ENCODE results near the gene ARHGAP26. TPM values are rescaled to one million over a fixed set of nuclear protein-coding genes. Genes with fewer than 3 reads are reported as not detected.

ARHGAP26 gene
- total RNA-seq, 1 donor from 2014 or later, result 7.1 TPM

DNA sequence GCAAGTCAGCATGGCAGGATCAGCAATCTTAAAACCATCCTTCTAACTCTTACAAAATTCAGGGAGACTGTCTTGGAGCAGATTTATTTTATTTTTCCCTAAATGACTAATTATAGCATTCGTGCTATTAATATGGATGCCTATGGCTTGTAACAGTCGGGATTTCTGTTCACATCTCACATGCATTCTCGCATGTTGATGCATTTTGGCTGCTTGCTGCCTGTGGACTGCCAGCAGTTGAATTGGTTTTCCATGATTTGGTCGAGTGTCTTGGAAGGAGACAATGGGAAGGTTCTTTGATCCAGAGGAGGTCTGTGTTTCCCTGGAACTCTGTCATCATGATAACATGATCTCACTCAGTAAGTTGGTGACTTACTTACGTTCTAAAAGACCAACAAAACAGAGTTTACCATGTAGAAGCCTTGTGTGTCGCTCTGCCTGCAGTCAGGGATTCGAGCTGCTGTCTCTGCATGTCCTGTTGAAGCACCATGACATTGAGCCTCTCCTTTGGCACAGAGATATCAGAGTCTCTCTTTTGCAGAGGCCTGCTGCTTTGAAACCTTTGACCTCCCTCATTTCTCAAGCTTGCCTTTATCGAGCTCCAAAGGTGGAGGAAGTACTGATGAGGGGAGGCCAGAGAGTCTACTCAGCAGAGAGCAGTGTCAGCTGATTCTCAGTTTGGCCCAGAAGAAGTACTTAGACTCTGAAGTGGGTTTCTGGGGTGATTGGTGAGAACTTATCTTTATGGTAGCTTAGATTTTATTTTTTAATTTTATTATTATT lies 82.4 kb downstream of the ARHGAP26 start:
- no peak for ATAC-seq

- ATAC-seq, result no peak
Observed at GRCh38 chr5:142853682-142854081, 83.5 kb downstream of the ARHGAP26 start.

DNA sequence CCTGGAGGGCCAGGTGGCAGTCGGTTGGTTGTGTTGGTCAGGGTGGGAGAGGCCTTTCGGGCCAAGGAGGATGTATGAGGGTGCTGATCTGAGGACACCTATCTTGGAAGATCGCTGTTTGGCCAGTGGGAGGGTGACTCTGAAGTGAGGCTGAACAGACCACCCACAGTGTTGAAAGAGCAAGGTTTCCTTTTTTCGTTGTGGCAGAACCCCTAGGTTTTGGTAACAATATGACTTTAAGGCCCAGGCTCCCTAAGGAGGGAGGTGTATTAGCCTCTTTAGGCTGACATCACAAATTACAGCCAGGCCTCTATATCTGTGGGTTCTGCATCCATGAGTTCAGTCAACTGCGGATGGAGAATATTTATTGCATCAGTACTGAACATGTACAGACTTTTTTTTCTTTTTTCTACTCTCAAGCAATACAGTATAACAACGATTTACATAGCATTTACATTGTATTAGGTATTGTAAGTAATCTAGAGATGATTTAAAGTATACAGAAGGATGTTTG lies 86.1 kb downstream of the ARHGAP26 start:
- no peak for ATAC-seq

DNA sequence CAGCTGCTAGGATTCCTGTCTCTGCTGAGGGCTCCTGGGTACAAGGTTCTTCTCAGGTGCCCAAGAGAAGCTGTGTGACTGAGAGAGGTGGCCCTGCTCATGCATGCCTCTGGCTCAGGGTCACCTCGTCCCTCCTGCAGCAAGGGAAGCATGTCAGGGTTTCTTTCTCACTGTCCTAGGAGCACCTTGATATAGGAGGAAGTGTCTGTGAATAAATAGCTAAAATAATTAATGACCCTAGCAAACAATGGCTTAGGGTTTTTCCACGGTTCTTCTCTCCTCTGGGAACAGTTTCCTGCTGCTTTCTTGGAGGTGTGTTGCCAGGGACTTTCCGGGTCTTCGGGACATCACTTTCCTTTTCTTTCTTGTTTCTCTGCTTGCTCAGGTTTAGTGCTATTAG lies 87.2 kb downstream of the ARHGAP26 start:
- ATAC-seq, result peak; percentile 34

DNA sequence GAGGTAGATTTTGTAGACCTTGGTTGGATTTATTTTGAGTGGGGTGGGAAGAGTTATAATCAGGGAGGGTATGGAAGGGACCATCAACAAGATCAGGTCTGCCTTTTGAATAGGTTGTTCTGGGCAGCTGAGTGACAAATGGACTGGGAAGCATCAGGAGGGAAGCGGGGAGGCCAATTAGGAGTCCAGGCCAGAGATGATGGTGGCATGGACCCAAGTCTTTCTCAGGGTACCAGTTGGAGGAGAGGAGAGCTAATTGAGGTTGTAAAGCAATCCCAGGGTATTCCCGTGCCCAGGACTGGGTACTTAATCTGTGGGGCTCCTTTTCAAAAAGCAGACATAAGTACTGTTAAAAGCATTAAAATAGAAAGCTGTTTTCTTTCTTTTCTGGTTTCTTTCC lies 88.9 kb downstream of the ARHGAP26 start:
- ATAC-seq, result no peak

DNA sequence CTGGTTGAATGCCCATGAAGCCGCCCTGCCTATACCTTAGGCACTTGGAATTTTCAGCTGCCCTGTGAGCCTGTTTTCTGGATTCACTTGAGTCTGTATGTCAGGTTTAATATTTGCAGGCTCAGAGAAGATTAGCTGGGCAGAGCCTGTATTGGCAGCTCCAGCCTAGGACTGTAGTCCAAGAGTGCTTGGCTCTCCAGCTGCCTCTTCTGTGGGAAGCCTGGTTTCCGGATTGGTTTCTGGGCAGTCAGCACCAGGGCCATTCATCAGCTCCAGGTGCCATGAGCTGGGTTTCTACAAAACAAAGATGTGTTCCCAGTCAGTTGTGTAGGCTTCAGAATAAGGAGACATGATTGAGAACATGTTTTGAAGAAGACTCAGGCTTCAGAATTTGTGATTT lies 90.1 kb downstream of the ARHGAP26 start:
- ATAC-seq, result no peak

- ATAC-seq, result no peak
Observed at GRCh38 chr5:142861011-142861410, 90.8 kb downstream of the ARHGAP26 start.

DNA sequence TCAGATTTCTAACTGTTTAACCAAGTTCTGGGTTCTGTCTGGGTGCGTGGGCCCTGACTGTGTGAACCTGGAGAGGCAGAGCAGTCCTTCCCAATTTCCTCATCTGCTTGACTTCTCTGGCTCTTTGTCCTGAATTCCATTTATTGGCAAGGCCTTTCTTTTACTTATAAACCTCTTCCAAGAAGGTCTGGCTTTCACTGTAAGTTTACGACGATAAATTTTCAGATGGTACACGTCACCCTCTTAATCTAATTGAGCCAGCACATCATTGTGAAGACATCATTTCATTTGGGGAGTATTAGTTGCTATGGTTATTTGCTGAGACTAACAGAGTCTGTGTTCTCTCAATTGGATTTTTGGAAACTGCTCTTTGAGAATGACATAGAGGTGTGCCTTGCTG lies 92.4 kb downstream of the ARHGAP26 start:
- no peak for ATAC-seq

DNA sequence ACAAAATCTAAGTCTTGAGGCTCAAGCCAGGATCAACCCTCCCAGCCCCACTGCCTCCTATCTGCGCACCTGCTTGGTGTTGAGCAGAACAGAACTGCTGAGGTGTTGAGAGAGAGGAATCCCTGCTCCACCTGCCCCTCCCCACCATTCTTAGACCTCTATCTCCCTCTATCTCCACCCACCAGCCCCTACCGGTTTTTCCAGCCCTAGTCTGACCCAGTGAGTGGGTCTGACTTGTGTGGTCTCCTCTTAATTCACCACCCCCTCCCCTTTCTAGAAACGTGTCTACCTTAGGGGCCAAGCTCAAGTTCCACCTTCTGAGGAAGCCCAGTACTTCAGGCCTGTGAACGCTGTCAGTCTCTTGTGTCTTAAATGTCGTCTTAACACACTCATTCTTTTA lies 93.7 kb downstream of the ARHGAP26 start:
- no peak for ATAC-seq

GRCh38 chr5:142864290-142865260 lies 94.4 kb downstream of the ARHGAP26 start:
- ATAC-seq, result peak; percentile 10

DNA sequence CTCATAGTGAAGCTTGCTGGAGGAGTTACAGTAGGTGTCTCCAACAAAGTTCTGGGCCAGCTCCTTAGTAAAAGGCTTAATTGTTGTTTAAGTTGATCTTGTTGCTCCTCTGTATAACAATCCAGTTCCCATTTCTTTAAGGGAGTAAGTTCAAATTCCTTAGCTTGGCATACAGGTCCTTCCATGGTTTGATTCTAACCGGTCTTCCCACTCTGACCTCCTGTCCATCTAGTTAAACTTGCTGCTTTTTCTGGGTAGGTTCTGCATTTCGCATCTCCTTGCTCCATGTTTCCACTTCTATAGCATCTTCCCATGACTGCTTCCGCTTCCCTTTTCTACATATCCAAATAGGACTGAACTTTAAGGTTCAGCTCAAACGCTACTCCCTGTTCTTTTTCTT lies 95.5 kb downstream of the ARHGAP26 start:
- ATAC-seq, result no peak

DNA sequence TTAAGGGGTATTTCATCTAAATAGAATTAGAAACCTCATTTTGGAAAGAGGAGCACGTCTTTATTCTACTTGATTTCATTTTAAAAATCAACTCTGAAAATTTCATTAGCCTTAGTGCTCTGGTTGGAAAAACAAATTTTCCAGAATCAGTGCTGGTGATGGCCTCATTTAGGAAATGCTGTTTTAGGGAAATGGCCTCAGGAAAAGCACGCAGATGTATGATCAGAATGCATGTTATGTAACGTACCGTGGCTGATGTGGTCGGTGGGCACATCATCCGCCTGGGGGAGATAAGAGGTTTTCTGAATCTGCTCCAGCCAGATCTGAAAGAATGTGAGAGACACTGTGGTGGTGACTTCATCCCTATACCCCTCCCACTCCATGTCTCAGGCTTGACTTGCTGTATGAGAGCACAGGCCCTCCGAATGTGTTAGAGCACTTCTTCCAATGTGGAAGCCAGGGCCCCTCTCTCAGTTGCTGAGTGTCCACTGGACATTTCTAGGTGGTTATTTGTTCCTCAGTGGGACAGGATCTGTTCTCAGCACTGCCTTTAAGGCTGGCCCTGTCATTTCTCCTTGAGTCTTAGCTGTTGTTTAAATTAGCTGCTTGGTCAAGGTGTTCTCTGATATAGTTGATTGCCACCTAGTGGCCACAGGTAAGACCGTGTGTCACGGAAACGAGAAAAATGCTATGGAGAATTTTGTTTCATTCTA lies 96.5 kb downstream of the ARHGAP26 start:
- peak; percentile 61 for ATAC-seq

- ATAC-seq, result no peak
Observed at GRCh38 chr5:142869886-142870285, 99.7 kb downstream of the ARHGAP26 start.

DNA sequence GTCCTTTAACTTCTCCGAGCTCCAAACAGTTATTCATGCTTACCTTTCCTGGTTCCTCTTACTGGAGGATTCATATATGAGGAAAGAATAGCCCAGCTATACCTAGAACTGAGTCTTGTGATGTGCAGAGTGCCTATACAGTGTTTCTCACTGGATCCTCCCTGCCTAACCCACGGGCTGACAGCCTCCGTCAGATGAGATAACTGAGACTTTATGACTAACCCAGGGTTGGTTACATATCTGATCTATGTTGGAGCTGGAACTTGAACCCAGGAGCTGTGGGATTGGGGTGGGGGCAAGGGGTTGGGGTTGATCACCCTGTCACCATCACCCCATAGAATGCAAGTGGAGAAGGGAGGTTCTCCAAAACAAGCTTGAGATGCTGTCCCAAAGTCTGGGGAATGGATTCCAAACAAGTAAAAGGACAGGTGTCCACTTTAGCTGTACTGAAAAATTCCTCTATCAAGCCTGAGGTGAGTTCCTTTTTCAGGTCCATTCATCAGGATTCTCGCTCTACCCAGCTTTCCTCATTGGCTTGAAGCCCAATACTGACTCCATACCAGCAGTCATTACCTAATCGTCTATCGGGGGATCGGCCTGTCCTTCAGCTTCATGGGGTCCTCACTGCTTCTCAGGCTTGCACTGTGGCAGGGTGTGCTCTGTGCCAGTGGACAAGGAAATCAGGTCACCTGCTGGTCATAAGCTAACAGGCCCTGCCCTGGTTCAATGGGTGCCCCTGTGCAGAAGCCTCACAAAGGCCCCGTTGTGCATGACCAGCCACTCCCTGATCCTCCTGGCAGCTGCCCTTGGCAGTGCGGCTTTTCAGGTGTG lies 100.6 kb downstream of the ARHGAP26 start:
- ATAC-seq, result peak; percentile 58

DNA sequence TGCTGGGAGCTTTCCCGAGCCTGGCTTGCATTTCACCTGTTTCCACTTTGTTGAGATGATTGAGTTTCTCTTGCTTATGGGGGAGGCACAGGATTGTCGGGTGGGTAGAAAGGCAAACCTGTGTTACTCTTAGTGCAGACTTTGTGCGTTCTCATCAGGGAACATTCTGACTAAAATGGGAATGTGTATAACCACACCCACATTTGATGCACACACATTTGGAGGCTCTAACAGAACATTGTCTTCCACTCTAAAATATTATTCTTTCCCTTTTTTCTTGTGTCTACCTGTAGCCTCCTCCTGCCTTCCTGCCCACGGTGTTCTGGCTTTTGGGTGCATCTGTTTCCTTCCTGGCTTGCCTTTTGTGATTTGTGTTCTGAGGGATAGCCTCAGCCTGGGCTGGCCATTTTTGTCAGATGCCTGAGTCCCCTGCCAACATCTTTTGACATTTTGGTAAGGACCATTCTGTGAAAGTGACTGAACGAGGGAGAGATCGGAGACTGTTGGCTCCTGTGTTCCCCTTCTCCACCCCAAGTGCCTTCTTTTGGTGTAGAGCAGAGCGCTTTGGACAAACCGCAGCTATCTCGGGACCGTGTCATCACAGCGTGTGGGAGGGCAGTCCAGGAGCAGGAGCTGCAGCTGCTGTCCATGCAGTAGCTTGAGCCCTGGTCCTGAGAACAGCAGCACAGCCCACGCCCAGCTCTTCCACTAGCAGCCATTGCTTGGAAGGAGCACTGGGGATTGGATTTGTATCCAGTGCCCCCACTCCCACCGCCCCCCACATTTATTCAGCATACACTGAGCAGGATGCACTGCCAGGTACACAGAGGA lies 101.4 kb downstream of the ARHGAP26 start:
- ATAC-seq, result no peak

- no peak for ATAC-seq
Observed at GRCh38 chr5:142872217-142872616, 102.0 kb downstream of the ARHGAP26 start.

GRCh38 chr5:142872795-142873194 lies 102.6 kb downstream of the ARHGAP26 start:
- peak; percentile 70 for ATAC-seq

GRCh38 chr5:142873831-142874230 lies 103.7 kb downstream of the ARHGAP26 start:
- no peak for ATAC-seq

- ATAC-seq, result peak; percentile 43
Observed at GRCh38 chr5:142874540-142874939, 104.4 kb downstream of the ARHGAP26 start.

GRCh38 chr5:142875936-142876335 lies 105.8 kb downstream of the ARHGAP26 start:
- ATAC-seq, result no peak

DNA sequence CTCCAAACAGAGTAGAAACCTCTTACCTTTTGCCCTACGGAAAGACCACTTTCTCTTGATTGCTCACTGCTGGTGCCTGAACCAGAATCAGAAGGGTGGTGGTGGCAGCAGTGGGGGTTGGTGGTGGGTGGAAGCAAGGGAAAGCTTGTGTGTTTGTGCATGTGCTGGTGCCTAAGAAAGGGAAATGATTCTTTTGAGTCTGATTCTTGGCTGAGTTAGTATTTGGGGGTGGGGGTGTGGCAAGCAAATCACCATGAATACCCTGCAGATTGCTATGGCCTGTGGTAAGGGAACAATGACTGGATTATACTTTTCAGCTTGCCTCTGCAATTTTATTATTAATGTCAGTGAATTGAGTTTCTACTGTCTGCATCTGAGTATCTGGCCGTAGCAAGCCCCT lies 106.6 kb downstream of the ARHGAP26 start:
- no peak for ATAC-seq

Data from esophagus mucosa (tissue), 1 donor.